A549 (cell line): ENCODE data around the gene CCDC12.

Source experiments
- EHMT2 ChIP-seq: fragments of 200-600 bp; sonication (generic); IDR thresholded peaks from 2 replicates; pipeline ENCODE4 v1.6.1; 2016; ENCODE audit warnings: antibody characterized with exemption, low read depth, mild to moderate bottlenecking, moderate library complexity
- EP300 ChIP-seq, 2 experiments: fragments of >200 bp; sonication (Bioruptor Twin); formaldehyde crosslinking; IDR thresholded peaks; 2 replicates in 1 of 2; 3 replicates in 1 of 2; pipeline ENCODE4 v1.6.1; 2016 to 2017
- ESRRA ChIP-seq: fragments of 150-350 bp; IDR thresholded peaks from 2 replicates; pipeline ENCODE4 v1.6.1; 2014; ENCODE audit warnings: mild to moderate bottlenecking, low read length, borderline replicate concordance
- HOXB13 ChIP-seq: fragments of 250-450 bp; sonication (Bioruptor Pico); IDR thresholded peaks from 2 replicates; pipeline ENCODE4 v1.5.0; 2020; ENCODE audit warnings: low read depth, mild to moderate bottlenecking, moderate library complexity
- MAX ChIP-seq: IDR thresholded peaks from 2 replicates; pipeline ENCODE4 v1.6.1; 2012
- POLR2A ChIP-seq: IDR thresholded peaks from 2 replicates; pipeline ENCODE4 v1.6.1; 2012; ENCODE audit warnings: mild to moderate bottlenecking, low read length
- REST ChIP-seq: fragments of 200-600 bp; sonication (generic); IDR thresholded peaks from 2 replicates; pipeline ENCODE4 v1.6.1; 2016; ENCODE audit warnings: antibody characterized with exemption, mild to moderate bottlenecking, moderate library complexity
- TF ChIP-seq, protein P1 (sequence below): fragments of >200 bp; sonication (Bioruptor Twin); formaldehyde crosslinking; IDR thresholded peaks from 3 replicates; pipeline ENCODE4 v1.5.1; 2016

DNA sequence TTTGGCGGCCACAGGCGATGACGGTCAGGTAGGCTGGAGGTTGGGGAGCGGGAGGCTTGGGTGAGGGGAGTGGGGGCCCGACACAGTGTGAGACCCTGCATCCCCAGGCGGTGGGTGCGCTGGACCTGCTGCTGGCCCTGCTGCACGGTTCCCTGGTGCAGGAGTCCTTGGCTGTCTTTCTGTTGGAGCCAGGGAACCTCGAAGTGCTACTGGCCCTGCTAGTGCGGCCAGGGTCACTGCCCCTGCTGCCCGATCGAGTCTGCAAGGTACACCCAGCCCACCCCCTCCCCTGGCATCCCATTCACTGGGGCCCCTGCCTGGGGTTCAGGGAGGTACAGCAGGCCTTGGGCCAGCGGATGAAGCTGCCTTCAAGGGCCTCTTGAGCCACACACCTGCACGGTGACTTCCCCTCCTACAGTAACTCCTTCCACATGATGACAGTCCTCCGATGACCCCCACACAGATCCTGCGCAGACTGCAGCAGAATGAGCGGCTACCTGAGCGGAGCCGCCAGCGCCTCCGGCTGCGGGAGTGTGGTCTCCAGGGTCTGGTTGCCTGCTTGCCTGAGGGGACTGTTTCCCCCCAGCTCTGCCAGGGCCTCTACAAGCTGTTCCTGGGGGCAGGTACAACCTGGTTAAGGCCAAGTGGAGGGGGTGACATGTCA, 22.4 kb upstream of the CCDC12 start:
- no peak for TF ChIP-seq ESRRA
- TF ChIP-seq EP300 (IDR thresholded peaks at IDR 0.05): no peak
- TF ChIP-seq, protein P1, sequence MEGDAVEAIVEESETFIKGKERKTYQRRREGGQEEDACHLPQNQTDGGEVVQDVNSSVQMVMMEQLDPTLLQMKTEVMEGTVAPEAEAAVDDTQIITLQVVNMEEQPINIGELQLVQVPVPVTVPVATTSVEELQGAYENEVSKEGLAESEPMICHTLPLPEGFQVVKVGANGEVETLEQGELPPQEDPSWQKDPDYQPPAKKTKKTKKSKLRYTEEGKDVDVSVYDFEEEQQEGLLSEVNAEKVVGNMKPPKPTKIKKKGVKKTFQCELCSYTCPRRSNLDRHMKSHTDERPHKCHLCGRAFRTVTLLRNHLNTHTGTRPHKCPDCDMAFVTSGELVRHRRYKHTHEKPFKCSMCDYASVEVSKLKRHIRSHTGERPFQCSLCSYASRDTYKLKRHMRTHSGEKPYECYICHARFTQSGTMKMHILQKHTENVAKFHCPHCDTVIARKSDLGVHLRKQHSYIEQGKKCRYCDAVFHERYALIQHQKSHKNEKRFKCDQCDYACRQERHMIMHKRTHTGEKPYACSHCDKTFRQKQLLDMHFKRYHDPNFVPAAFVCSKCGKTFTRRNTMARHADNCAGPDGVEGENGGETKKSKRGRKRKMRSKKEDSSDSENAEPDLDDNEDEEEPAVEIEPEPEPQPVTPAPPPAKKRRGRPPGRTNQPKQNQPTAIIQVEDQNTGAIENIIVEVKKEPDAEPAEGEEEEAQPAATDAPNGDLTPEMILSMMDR: no peak
- no peak for TF ChIP-seq REST
- TF ChIP-seq HOXB13: no peak
- no peak for TF ChIP-seq EHMT2
- TF ChIP-seq POLR2A: no peak
- no peak for TF ChIP-seq MAX
